HG03354 (cell line): Measurements from ENCODE around the gene COL4A1.

ENCODE experiments used
- ATAC-seq: cut with Tn5 transposase; IDR thresholded peaks from one replicate; pipeline ENCODE4 v1.9.1; 2021; ENCODE audit warnings: mild to moderate bottlenecking; ENCODE audit not compliant: unreplicated experiment, poor library complexity, severe bottlenecking

The COL4A1 gene

GRCh38 chr13:110246530-110246929 is 60.4 kb downstream of the COL4A1 start:
- no peak for ATAC-seq

GRCh38 chr13:110245416-110245899 is 61.5 kb downstream of the COL4A1 start:
- no peak for ATAC-seq

DNA sequence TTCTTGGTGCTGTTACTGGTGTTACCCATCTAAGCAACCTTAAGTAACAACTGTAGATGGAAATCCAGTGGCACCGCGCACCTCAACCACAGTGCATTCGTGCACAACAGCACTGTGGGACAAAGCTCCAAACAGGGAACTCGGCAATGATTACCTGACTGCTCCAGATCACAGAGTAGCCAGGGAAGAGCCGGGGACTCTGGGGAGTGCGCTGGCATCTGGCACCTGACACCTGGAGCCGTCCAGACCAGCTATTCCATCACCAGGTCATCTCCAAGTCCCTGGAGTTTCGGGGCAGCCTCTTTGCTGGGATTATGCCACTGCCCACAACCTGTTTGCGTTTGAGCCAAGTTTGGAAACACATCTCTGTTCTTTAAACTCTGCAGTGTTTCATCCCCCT is 62.0 kb downstream of the COL4A1 start:
- ATAC-seq, result no peak

- ATAC-seq, result no peak
Observed at GRCh38 chr13:110244071-110244830, 62.7 kb downstream of the COL4A1 start.

- ATAC-seq, result no peak
Observed at GRCh38 chr13:110242615-110243014, 64.3 kb downstream of the COL4A1 start.

GRCh38 chr13:110240943-110241342 is 66.0 kb downstream of the COL4A1 start:
- no peak for ATAC-seq

- ATAC-seq, result no peak
Observed at GRCh38 chr13:110240352-110240751, 66.6 kb downstream of the COL4A1 start.

DNA sequence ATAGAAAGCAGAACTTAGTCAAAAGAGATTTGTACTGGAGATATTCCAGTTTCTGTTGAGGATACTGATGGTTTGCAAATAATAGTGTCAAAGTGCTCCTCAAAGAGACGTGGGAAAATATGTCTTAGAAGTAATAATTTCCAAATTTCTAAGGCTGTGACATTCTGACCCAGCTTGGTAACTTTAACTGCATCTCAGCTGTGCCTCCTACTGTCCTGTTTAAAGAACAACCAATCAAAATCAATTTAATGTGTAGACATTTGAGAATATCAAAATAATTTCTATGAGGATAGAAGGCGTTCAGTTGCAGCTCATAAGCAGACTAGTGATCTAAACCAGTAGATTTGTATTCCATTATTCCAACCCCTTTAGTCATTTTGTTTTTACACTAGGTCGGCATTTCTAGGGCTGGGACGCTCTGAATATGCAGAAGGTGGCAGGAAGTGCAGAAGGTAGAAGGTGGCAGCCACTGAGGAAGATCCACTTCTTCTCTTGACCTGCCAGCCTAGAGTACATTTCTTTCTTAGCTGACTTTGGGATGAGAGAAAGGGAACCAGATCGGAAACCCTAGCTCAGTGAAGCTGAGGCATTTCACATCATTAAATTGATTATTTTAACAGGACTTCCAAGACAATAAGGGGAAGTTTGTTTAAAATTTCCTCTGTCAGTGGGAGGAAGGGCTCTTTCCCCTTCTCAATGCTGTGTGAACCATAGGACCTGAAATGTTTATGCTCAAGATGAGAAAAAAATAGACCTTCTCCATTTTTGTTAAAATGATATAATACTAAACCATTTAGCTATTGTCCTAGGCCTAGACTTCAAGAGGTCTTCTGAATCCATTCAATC is 67.5 kb downstream of the COL4A1 start:
- ATAC-seq, result no peak

DNA sequence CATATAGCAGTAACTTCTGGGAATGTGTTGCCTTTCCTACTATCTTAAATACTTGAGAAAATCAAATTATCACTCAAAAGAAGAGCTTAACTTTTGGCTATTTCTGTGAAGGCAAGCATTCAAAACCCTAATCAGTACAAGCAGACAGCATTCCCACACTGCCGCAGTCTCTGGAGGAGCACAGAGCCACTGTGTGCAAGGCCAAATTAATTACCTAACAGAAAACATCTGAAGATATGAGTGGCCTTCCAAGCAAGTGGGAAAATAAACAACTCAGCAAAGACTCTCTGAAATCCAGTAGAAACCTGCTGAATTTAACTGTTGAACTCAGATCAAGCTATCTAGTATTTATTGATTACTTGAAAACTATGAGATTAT is 68.2 kb downstream of the COL4A1 start:
- ATAC-seq, result no peak

DNA sequence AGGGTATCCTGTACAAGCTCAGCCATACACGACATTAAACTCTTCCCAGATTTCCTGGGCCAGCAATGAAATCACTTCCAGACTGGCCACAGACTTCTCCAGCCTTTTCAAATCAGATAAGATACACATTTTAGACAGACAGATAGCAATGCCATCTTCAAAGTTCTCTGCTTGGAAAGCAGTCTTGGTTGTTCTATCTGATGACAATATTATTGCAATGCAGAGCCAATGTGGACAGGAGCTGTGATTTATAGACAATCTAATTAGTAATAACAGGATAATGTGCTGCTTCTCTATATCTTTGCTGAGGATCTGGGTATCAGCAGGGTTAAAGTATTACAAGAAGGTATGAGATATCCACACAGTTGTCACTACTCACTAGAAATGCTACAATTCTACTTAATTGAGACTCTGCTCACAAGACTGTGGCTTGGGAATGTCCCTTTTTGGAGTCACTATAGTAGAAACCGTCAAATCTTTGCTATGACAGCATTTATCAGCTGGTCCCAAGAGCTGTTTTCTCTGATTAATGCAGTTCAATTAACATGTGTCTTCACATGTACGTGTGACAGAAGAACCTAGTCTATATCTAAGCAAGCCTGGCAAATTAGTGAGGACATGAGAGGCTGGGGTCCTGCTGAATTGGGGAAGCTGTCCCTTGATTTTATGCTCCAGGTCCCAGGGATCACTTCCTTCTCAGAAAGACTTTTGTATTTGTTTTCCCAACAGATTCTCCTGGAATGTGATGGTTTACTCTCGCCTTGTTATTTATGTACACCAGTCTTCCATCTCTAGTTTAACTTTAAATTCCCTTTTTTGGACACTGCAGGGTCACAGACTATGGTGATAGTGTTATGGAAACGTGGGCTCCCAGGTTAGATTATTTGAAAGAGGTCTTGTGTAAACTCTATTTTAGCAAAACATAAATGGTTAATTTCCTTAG is 68.8 kb downstream of the COL4A1 start:
- no peak for ATAC-seq

- no peak for ATAC-seq
Observed at GRCh38 chr13:110236831-110237261, 70.1 kb downstream of the COL4A1 start.

- no peak for ATAC-seq
Observed at GRCh38 chr13:110236431-110236830, 70.5 kb downstream of the COL4A1 start.

GRCh38 chr13:110234532-110234931 is 72.4 kb downstream of the COL4A1 start:
- no peak for ATAC-seq

DNA sequence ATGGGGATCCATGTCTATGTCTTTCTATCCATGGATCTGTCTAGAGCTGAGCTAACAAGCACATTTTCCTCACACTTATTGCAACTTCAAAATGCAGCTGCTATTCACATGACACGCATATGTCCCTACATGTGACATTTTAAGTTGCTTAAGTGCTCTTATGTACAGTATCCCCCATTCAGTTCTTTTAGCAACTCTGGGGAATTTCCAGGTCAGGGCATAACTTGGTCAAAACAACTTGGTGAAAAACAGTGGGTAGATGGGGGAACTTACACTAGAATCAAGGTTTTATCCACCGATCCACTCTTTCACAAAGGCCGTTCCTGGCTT is 73.0 kb downstream of the COL4A1 start:
- ATAC-seq, result no peak

- ATAC-seq, result no peak
Observed at GRCh38 chr13:110233181-110233950, 73.6 kb downstream of the COL4A1 start.

DNA sequence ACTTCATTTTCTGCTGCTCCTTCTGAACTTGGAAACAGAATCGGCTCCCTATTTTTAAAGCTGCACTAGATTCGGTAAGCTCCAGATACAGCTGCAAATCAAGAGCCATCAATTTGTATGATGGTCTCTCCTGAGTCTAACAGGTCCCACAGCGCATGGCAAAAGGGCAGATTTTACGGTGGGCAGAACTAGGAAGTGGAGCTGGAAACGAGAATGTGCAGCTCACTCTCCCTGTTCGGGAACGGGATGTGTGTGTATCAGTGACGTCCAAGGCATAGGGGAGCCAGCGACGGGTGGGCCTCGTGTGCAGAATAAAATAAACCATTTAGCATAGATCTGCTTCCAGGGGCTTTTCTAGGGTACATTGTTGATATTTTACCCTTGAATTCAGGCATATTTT is 74.2 kb downstream of the COL4A1 start:
- ATAC-seq, result no peak

DNA sequence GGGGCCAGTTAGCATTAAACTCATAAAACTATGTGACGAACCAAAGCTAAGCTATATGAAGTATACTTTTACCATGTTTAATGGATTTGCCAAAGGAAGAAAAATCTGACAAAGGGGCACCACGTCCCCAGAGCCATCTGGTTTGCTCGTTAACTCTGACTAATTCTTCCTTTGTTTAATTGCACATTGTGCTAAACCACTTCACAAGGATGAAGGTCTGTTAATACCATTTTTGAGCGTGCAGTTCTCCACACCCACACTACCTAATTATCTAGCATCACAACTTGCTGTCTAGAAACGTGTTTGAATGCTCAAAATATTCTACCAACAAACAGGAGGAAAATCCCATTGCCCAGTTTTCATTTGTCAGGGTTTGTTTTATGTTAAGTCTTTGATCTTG is 74.8 kb downstream of the COL4A1 start:
- ATAC-seq, result no peak

DNA sequence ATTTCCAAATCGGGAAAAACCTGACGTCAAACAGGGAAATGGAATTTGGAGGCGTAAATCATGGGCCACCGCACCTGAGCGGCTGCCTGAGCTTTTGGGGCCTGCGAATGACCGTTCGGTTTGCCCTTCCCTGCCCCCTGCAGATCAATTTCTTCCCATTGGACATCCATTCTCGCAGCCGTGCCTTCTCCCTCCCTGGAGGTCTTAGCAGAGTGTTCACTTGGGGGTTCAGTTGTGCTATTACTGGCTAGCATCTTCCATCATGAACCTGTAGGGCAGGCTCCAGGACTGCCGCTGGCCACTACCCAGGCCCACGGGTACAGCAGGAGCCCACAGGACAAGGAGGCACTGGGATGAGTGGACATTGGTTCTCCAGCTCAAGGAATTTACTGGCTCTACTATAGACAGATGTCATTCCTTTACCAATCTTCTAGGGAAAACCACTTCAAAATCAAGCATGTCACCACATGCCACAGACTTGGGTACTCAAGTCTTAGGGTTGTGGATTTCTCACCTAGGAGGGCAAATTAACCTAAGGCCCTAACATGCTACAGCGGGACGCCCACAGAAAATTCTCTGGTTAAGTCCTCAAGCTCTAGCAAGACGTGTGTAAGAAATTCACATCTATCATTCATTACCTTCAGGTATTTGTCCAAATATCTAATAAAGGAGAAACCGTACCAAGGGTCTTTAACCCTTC is 75.5 kb downstream of the COL4A1 start:
- ATAC-seq, result no peak
